Stimulated activated memory B cell treated with anti-CD40 and anti-IgM and Interleukin-4, amounts not matched to agents 10 μg/mL and 1 μg/mL and 100 μg/mL, for 72 hours (primary cell): ENCODE measurements around the gene PHF1.
"Not testable (repeated sequence)": the region's sequence is repeated elsewhere in the genome, so short reads cannot be mapped to it uniquely, and the experiment has no call there.

ENCODE experiments used
- ATAC-seq: fragments of 150-1000 bp; cut with Tn5 transposase; 2 replicates; pipeline ENCODE4 v1.10.0; 2021
- H3K27ac Mint-ChIP-seq: one replicate; pipeline ENCODE4 v1.8.0; 2022; ENCODE audit warnings: mild to moderate bottlenecking, mixed read lengths
- H3K27me3 Mint-ChIP-seq: one replicate; pipeline ENCODE4 v1.8.0; 2022; ENCODE audit warnings: mixed read lengths
- H3K36me3 Mint-ChIP-seq: one replicate; pipeline ENCODE4 v1.8.0; 2022; ENCODE audit warnings: mixed read lengths
- H3K4me1 Mint-ChIP-seq: one replicate; pipeline ENCODE4 v1.8.0; 2022; ENCODE audit warnings: mixed read lengths
- H3K4me3 Mint-ChIP-seq: one replicate; pipeline ENCODE4 v1.8.0; 2022; ENCODE audit warnings: mild to moderate bottlenecking, moderate library complexity, mixed read lengths
- H3K9me3 Mint-ChIP-seq: one replicate; pipeline ENCODE4 v1.8.0; 2022; ENCODE audit warnings: mixed read lengths

Gene PHF1

DNA sequence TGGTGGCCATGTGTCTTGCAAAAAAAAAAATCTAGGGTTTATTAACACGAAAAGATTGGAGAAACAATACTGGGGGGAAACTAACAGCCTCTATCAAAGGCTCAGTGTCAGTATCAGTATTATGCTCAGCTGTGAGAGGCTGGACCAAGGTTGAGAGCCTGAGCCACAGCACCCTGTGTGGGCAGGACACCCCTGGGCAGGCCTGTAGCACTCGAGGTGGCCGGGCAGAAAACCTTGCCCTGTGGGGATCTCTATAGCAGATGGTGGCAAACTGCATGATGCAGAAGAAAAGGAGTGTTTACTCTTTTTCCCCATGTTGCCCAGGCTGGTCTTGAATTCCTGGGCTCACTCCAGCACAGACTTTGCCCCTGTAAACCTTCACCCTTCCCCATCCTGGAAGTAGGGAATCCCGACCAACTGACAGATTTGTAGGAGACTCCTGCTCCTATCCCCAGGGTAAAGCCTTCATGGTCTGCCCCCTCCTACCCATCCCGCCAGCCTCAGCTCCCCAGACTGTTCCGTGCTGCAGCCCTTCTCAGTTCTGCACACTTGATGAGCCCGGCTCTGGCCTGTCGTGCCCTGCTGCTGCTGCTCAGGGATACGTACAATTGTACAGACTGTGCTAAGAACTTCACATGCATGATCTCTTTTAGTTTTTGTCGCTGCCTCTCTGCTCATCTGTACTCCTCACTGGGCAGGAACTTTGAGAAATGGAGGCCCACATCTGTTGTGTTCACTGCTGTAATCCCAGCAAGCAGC is 27.2 kb upstream of the PHF1 start:
- no peak for ATAC-seq
- H3K27me3 Mint-ChIP-seq = no peaks in the 10 kb centered on the region
- no peaks in the 10 kb centered on the region for H3K36me3 Mint-ChIP-seq
- H3K9me3 Mint-ChIP-seq = no peaks in the 10 kb centered on the region
- H3K27ac Mint-ChIP-seq = no peak overlapping the region
- H3K4me3 Mint-ChIP-seq = no peak overlapping the region
- no peaks in the 10 kb centered on the region for H3K4me1 Mint-ChIP-seq

DNA sequence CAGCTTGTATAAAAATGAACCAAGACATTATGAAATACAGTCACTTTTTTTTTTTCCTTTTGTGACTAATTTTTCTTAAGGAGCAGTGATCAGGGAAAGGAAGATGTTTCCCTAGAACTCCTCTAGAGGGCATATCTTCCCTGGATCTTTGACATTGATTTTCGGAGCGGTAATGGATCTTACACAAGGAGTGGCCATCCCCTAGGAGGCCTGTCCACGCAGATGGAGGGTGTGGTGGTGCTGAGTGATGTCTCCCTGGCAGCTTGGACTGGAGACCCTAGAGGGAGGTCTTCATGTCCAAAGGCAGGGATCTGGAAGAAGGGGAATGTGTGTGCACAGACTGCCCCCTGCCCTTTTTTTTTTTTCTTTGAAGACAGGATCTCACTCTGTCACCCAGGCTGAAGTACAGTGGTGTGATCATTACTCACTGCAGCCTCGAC is 26.2 kb upstream of the PHF1 start:
- H3K4me1 Mint-ChIP-seq = no peaks in the 10 kb centered on the region
- H3K27me3 Mint-ChIP-seq = no peaks in the 10 kb centered on the region
- no peak overlapping the region for H3K27ac Mint-ChIP-seq
- no peak overlapping the region for H3K4me3 Mint-ChIP-seq
- H3K36me3 Mint-ChIP-seq = no peaks in the 10 kb centered on the region
- ATAC-seq = no peak
- H3K9me3 Mint-ChIP-seq = no peaks in the 10 kb centered on the region

DNA sequence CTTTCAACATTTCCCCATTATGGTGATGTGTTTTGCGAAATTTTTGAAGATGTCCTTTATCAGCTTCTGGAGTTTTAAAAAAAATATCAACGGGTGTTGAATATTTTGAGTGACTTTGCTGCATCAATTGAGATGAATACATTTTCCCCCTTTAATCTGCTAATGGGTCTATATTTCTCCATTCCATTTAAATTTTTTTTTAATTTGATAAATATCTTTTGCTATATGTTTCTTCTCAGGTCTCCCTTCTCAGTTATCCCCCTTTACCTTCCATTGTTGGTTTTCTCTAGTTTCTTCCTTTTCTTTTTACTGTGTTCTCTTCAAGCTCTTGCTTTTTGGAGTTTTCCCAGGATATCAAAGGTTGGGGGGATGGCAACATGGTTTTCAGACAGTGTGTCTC is 20.6 kb upstream of the PHF1 start:
- H3K36me3 Mint-ChIP-seq = no peaks in the 10 kb centered on the region
- peaks cover 30% of the 10 kb centered on the region for H3K4me1 Mint-ChIP-seq
- H3K27ac Mint-ChIP-seq = no peak overlapping the region
- H3K9me3 Mint-ChIP-seq = no peaks in the 10 kb centered on the region
- H3K4me3 Mint-ChIP-seq = no peak overlapping the region
- H3K27me3 Mint-ChIP-seq = no peaks in the 10 kb centered on the region
- no peak for ATAC-seq

DNA sequence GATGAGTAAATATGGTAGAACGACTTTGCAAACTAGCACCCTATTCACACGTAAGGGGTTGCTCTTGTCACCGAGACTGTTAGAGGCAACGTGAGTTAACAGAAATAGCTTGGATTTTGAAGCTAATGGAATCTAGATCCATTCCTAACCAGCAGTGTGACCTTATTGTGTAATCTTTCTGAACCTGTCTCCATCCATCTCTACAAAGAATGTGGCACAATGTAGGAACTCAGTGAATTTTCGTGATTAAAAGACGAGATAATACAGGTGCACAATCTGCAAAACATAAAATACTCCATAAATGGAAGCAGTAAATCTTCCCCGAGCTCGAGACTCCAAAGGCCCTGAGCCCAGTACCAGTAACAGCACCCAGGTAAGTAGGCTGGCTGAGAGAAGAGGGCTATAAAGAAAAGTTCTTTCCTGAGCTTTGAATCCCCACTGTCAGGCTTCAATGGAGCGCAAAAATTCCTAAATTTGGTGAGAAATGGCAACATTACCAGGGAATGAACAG is 20.0 kb upstream of the PHF1 start:
- Mint-ChIP-seq H3K36me3 (no peaks in the 10 kb centered on the region), H3K27me3 (no peaks in the 10 kb centered on the region), H3K4me3 (peak overlapping the region; percentile 72), H3K27ac (peak overlapping the region; percentile 85), H3K9me3 (no peaks in the 10 kb centered on the region), H3K4me1 (peaks cover 30% of the 10 kb centered on the region)
- no peak for ATAC-seq

DNA sequence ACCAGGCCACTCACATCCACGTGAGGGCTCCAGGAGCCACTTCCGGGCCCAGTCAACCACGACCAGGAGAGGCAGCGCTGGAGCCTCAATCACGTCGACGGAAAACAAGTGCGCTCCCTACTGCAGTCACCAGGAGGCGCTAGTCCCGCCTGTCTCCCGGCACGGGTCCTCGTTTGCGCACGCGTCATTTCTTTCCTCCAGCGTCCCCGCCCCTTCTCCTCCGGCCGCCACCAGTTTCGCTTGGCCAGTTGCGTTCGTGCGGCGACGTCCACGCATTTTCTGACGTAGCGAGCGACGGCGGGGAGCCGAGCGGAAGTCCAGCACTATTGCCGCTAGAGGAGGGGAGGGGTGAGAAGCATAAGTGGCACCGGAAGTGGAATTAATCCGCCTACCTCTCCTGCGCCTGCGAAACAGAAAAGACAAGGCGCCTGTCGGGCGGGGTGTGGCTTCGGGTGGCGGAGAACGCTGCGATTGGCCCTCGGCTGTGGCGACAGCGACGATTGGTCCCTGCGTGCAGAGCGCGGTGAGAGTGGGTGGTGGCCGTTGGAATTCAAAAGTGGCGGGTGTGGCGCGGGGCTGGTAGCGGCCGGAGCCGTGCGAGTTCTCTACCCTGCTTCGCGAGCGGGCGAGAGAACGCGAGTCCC is 19.4 kb upstream of the PHF1 start, which contains the start of gene KIFC1:
TSS of gene KIFC1 (plus strand) at position 546 of the 644 bp plus-strand sequence. CDS start 163 bp downstream, outside the sequence.
- no peaks in the 10 kb centered on the region for H3K36me3 Mint-ChIP-seq
- H3K27me3 Mint-ChIP-seq = no peaks in the 10 kb centered on the region
- H3K27ac Mint-ChIP-seq = peak within 1 kb of the TSS; percentile 85
- peak within 1 kb of the TSS; percentile 72 for H3K4me3 Mint-ChIP-seq
- H3K4me1 Mint-ChIP-seq = peaks cover 30% of the 10 kb centered on the region
- no peaks in the 10 kb centered on the region for H3K9me3 Mint-ChIP-seq
- ATAC-seq = peak; percentile 98

DNA sequence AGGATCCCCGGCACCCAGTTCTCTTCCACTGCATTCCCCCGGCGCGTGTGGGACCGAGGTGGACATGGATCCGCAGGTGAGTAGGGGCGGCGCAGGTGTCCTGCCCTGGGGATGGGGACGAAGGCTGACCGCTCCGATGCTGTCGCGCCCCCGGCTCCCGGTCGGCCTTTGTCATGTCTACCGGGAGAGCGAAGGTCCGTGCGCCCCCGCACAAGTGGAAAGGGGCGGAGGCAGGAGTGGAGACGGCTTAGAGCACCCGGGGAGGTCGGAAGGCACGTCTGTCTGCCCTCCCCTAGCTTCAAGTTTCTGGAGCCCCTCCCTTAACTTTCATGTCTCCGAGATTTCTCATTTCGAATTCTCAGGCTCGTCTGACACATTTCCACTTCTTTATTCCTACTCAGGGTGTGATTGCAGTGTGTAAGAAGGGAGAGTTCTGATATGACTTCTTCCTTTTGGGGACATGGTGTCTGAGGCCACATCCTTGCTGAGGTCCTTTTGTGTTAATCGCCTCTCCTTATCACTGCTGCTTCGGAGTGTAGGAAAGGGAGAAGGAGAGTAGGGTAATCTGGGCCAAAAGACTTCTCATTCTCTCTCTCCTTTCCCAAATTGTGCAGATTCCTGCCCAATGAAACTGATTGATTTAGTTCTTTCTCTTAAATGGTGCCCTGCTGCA is 18.8 kb upstream of the PHF1 start:
- H3K27me3 Mint-ChIP-seq = no peaks in the 10 kb centered on the region
- H3K27ac Mint-ChIP-seq = peak overlapping the region; percentile 85
- H3K4me3 Mint-ChIP-seq = peak overlapping the region; percentile 72
- ATAC-seq = peak; percentile 0
- no peaks in the 10 kb centered on the region for H3K36me3 Mint-ChIP-seq
- H3K9me3 Mint-ChIP-seq = no peaks in the 10 kb centered on the region
- H3K4me1 Mint-ChIP-seq = peaks cover 30% of the 10 kb centered on the region

DNA sequence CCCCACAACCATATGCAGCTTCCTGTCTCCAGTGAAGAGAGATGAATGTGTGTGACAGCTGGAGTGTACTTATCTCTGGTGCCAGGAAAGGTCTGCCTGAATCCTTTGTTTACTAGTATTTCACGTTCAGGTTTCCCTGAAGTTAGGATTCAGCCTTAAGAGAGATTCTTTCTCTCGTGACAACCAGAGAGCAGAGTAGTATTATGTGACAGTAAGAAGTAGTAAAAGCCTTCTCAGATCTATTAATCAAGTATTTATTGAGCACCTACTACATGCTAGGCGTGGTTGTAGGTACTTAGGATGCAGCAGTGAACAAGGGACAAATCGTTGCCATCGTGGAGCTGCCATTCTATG is 18.2 kb upstream of the PHF1 start:
- Mint-ChIP-seq H3K36me3 (no peaks in the 10 kb centered on the region), H3K27ac (peak overlapping the region; percentile 85), H3K4me3 (peak overlapping the region; percentile 72), H3K9me3 (no peaks in the 10 kb centered on the region), H3K27me3 (no peaks in the 10 kb centered on the region), H3K4me1 (peaks cover 30% of the 10 kb centered on the region)
- no peak for ATAC-seq

DNA sequence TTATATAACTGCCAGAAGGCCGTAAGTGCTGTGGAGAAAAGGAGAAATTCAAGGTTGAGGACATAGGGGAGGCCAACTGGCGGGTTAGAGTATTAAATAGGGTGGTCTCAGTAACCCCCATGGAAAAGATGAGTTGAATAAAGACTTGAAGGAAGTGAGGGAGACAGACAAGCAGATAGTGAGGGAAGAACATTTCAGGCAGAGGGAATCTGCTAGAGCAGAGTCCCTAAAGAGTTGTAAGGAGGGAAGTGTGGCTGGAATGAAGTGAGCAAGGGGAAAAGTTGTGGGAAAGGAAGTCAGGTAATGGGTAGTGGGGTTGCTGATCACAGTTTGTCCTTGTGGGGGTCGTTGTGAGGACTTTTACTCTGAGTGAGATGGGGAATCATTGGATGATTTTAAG is 17.8 kb upstream of the PHF1 start:
- ATAC-seq = no peak
- H3K4me1 Mint-ChIP-seq = peaks cover 30% of the 10 kb centered on the region
- peak overlapping the region; percentile 85 for H3K27ac Mint-ChIP-seq
- no peaks in the 10 kb centered on the region for H3K36me3 Mint-ChIP-seq
- no peaks in the 10 kb centered on the region for H3K27me3 Mint-ChIP-seq
- peak overlapping the region; percentile 72 for H3K4me3 Mint-ChIP-seq
- H3K9me3 Mint-ChIP-seq = no peaks in the 10 kb centered on the region

DNA sequence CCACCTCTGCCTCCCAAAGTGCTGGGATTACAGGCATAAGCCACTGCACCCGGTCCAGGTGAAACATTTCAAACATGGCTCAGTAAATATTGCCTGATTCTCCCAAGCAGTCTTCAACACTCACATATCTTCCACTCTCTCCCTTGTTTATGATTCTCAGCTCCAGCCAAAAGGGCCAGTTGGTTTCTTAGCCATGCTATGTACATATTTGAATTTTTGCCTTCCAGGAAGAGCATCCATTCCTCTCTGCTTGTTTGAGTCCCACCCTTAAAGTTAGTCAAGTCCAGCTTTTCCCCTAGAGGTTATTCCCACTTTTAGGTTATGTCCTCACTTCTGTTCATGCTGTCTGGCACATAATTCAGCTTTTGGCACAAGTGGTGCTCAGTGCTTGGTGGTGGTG is 13.3 kb upstream of the PHF1 start:
- Mint-ChIP-seq H3K36me3 (no peaks in the 10 kb centered on the region), H3K9me3 (no peaks in the 10 kb centered on the region), H3K4me3 (no peak overlapping the region), H3K4me1 (peaks cover 16% of the 10 kb centered on the region), H3K27me3 (no peaks in the 10 kb centered on the region), H3K27ac (no peak overlapping the region)
- ATAC-seq = no peak

DNA sequence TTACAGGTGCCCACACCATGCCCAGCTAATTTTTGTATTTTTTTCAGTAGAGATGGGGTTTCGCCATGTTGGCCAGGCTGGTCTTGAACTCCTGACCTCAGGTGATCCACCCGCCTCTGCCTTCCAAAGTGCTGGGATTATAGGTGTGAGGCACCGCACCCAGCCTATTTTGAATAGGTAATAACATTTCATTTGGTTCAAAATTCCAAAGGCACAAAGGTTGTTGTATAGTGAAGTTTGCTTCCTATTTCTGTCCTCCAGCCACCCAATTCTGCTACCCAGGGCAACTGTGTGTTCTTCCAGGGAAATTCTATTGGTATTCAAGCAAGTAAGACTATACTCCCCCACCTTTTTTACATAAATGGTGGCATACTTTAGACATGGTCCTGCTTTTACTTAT is 12.2 kb upstream of the PHF1 start:
- ATAC-seq, H3K27me3 Mint-ChIP-seq, H3K4me1 Mint-ChIP-seq, H3K27ac Mint-ChIP-seq, H3K9me3 Mint-ChIP-seq, H3K36me3 Mint-ChIP-seq, H3K4me3 Mint-ChIP-seq: not testable (repeated sequence)

DNA sequence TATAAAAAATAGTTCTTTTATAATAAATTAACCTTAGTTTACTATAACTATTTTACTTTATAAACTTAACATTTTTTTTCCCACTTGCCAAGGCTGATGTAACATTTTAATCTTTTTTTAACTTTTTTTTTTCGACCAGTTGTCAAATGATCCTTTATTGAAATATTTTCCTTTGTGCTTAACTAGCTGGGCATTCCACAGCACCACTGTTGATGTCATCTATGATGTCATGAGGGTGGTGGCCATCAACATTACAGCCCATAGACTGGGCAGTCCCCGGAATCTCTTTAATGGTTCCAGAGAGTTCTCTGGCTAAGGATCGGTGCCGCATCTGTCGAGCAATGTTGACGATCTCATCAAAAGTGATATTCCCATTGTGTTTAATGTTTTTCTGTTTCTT is 10.9 kb upstream of the PHF1 start:
- ATAC-seq, H3K27ac Mint-ChIP-seq, H3K4me3 Mint-ChIP-seq, H3K36me3 Mint-ChIP-seq, H3K4me1 Mint-ChIP-seq, H3K27me3 Mint-ChIP-seq, H3K9me3 Mint-ChIP-seq: not testable (repeated sequence)

DNA sequence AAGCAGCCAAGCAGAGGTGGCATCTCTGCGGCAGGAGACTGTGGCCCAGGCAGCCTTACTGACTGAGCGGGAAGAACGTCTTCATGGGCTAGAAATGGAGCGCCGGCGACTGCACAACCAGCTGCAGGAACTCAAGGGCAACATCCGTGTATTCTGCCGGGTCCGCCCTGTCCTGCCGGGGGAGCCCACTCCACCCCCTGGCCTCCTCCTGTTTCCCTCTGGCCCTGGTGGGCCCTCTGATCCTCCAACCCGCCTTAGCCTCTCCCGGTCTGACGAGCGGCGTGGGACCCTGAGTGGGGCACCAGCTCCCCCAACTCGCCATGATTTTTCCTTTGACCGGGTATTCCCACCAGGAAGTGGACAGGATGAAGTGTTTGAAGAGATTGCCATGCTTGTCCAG is 5.9 kb upstream of the PHF1 start:
- H3K36me3 Mint-ChIP-seq = no peaks in the 10 kb centered on the region
- H3K4me1 Mint-ChIP-seq = peaks cover 14% of the 10 kb centered on the region
- H3K9me3 Mint-ChIP-seq = no peaks in the 10 kb centered on the region
- no peaks in the 10 kb centered on the region for H3K27me3 Mint-ChIP-seq
- no peak for ATAC-seq
- H3K27ac Mint-ChIP-seq = no peak overlapping the region
- no peak overlapping the region for H3K4me3 Mint-ChIP-seq

DNA sequence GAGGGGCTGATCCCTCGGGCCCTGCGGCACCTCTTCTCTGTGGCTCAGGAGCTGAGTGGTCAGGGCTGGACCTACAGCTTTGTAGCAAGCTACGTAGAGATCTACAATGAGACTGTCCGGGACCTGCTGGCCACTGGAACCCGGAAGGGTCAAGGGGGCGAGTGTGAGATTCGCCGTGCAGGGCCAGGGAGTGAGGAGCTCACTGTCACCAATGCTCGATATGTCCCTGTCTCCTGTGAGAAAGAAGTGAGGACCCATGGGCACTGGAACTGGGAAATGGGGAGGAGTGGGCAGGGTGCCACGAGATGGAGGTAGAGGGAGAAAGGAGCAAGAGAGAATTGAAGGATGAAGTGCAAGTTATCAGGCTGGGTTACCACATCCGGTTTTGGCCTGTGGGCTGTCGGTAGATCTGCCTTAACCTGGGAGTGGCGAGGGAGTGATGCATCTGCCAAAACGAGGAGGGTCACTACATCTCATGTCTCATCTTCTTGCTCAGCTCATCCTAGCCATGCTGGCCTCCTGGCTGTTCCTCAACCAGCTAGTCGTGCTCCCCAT is 5.4 kb upstream of the PHF1 start:
- Mint-ChIP-seq H3K36me3 (no peaks in the 10 kb centered on the region), H3K27me3 (no peaks in the 10 kb centered on the region), H3K4me3 (no peak overlapping the region), H3K27ac (no peak overlapping the region), H3K4me1 (peaks cover 17% of the 10 kb centered on the region), H3K9me3 (no peaks in the 10 kb centered on the region)
- ATAC-seq = no peak

DNA sequence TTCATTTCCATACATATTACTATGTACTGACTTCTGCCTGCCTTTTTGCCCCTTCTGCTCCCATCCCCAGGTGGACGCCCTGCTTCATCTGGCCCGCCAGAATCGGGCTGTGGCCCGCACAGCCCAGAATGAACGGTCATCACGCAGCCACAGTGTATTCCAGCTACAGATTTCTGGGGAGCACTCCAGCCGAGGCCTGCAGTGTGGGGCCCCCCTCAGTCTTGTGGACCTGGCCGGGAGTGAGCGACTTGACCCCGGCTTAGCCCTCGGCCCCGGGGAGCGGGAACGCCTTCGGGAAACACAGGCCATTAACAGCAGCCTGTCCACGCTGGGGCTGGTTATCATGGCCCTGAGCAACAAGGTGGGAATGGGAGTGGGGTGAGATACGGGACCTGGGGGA is 4.7 kb upstream of the PHF1 start:
- H3K4me3 Mint-ChIP-seq = no peak overlapping the region
- no peaks in the 10 kb centered on the region for H3K36me3 Mint-ChIP-seq
- H3K9me3 Mint-ChIP-seq = no peaks in the 10 kb centered on the region
- H3K27me3 Mint-ChIP-seq = no peaks in the 10 kb centered on the region
- ATAC-seq = no peak
- H3K4me1 Mint-ChIP-seq = peaks cover 17% of the 10 kb centered on the region
- H3K27ac Mint-ChIP-seq = no peak overlapping the region

DNA sequence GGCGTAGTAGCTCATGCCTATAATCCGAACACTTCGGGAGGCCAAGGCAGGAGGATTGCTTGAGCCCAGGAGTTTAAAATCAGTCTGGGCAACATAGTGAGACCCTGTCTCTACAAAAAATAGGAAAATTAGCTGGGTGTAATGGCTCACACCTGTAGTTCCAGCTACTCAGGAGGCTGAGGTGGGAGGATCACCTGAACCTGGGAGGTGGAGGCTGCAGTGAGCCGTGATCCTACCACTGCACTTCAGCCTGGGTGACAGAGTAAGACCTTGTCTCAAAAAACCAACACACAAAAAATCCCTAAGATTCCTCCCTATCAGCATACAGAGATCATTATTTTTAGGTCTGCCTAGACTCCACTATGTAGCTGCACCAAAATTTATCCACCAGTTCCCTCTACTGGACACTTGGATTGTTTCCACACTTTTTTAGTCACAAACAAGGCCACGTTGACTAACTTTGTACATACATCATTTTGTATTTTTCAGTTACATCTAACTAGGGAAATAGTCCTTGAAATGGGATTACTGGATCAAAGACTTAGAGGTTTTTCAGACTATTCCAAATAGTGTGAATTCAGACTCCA is 3.6 kb upstream of the PHF1 start:
- Mint-ChIP-seq H3K9me3 (no peaks in the 10 kb centered on the region), H3K4me3 (no peak overlapping the region), H3K36me3 (no peaks in the 10 kb centered on the region), H3K27me3 (no peaks in the 10 kb centered on the region), H3K27ac (no peak overlapping the region), H3K4me1 (peaks cover 27% of the 10 kb centered on the region)
- ATAC-seq = no peak
